ENCODE data around the gene DPYSL4.
"Not testable (repeated sequence)": the region's sequence is repeated elsewhere in the genome, so short reads cannot be mapped to it uniquely, and the experiment has no call there.

Gene DPYSL4

DNA sequence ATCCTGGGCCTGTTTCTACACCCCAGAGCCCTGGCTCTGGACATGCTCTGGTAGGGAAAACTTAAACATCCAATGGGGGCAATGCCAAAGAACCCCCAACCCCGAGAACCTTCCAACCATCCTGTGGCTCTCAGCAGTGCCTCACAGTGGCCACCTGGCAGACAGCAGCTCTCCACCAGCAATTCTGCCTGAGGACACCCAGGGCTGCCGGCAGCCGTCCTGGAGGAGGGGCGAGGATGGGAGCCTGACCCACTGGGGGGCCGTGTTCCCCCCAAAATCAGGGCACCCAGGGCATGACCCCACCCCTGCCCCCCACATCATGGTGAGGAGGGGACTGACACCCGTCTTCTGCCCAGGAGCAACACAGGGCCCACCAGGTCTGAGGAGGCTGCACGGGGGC lies 32.7 kb downstream of the DPYSL4 start:
- DNase-seq (ENCODE audit: low read depth): no peak
- H3K4me3 ChIP-seq (replicated peaks; ENCODE audit: low read depth, low read length): no peak overlapping the region
- peak; percentile 20 for TF ChIP-seq CTCF (IDR thresholded peaks at IDR 0.05; ENCODE audit: low read length, missing control alignments)

GRCh38 chr10:132220061-132220460 lies 33.3 kb downstream of the DPYSL4 start:
- H3K4me3 ChIP-seq (replicated peaks; ENCODE audit: low read depth, low read length): no peak overlapping the region
- no peak for DNase-seq (ENCODE audit: low read depth)
- TF ChIP-seq CTCF (IDR thresholded peaks at IDR 0.05; ENCODE audit: low read length, missing control alignments): no peak

- not testable (repeated sequence) for H3K4me3 ChIP-seq (replicated peaks; ENCODE audit: low read depth, low read length); DNase-seq (ENCODE audit: low read depth)
Observed at GRCh38 chr10:132220996-132221395, 34.2 kb downstream of the DPYSL4 start.

DNA sequence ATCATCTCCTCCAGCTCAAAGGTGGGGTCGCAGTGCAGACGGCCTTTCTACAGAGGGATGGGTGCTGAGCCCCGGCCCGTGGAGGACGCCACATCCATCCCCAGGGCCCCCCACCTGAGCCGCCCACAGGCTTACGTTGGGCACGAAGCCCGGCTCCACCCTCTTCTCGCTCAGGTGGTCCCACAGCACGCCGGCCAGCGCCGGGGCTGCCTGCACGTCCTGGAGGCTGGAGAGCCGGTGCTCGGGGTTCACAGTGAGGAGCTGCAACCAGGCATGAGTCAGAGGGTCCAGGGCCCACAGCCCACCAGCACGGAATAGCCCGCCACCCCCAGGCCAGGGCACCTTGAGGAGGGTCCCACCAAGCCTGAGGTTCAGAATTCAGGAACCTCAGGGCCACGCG lies 36.0 kb downstream of the DPYSL4 start:
- DNase-seq (ENCODE audit: low read depth): no peak
- no peak overlapping the region for H3K4me3 ChIP-seq (replicated peaks; ENCODE audit: low read depth, low read length)
- TF ChIP-seq CTCF (IDR thresholded peaks at IDR 0.05; ENCODE audit: low read length, missing control alignments): no peak

DNA sequence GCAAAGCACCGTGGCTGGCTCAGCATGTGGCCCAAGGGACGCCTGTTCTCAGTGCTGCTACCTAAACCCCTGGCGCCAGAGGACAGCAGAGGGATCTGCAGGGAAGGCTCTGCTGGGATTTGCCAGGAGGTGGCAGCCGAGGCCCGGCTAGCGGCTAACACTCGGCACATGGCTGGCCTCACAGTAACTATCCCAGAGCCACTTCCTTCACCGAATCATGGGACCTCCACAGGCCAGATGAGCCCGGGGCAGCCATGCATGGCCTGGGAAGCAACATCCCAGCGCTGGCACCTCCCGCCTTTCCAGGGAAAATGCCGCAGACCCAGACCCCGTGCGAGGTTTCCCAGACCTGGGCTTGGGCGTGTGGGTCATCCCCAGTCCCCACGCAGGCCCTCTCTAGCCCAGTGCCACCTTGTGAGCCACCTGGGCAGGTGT lies 36.4 kb downstream of the DPYSL4 start:
- DNase-seq (ENCODE audit: low read depth): peak; percentile 82
- TF ChIP-seq CTCF (IDR thresholded peaks at IDR 0.05; ENCODE audit: low read length, missing control alignments): peak; percentile 97
- H3K4me3 ChIP-seq (replicated peaks; ENCODE audit: low read depth, low read length): no peak overlapping the region

- H3K4me3 ChIP-seq (replicated peaks; ENCODE audit: low read depth, low read length): no peak overlapping the region
- no peak for DNase-seq (ENCODE audit: low read depth)
- no peak for TF ChIP-seq CTCF (IDR thresholded peaks at IDR 0.05; ENCODE audit: low read length, missing control alignments)
Observed at GRCh38 chr10:132223611-132224342, 37.0 kb downstream of the DPYSL4 start.

DNA sequence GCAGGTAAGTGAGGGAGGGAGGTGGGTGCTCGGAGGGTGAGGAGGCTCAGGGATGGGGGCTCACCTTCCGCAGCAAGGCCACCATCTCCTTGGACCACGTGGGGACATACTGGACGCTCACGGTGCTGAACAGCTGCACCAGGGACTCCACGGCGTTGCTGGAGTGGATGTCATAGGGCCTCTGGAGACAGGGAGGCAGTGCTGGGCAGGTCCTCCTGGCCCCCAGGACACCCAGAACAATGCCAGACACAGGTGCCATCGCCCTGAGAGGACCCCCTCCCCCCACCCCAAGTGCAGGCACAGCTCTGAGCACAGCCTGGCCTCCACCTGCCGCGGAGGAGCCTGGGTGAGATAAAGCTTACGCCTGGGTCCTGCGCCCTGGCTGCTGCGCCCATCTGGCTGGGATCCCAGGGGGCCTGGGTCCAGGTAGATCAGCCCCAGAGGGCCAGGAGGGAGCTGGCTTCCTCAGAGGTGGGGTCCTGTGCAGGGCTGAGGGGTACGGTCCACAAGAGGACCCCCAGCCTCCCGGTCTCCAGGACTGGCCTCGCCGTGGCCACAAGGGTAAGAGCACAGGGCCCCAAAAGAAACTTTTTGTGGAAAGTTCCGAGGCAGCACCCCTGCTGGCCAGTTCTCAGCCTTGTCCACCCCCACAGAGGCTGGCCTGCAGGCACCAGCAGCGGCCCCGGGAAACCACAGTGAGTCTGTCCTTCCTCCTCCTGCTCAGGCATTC lies 37.8 kb downstream of the DPYSL4 start:
- TF ChIP-seq CTCF (IDR thresholded peaks at IDR 0.05; ENCODE audit: low read length, missing control alignments): no peak
- no peak for DNase-seq (ENCODE audit: low read depth)
- no peak overlapping the region for H3K4me3 ChIP-seq (replicated peaks; ENCODE audit: low read depth, low read length)

Measured in fibroblast of pulmonary artery (primary cell).